NT2/D1 (cell line): Measurements from ENCODE around the gene NHERF2.

ENCODE experiments used
- SUZ12 ChIP-seq: IDR thresholded peaks from 2 replicates; pipeline ENCODE4 v1.6.1; 2011; ENCODE audit not compliant: insufficient read length, insufficient read depth; ENCODE audit errors: extremely low read depth
- ZNF274 ChIP-seq: IDR thresholded peaks from 2 replicates; pipeline ENCODE4 v1.6.1; 2011; ENCODE audit warnings: mild to moderate bottlenecking, low read depth, low read length

DNA sequence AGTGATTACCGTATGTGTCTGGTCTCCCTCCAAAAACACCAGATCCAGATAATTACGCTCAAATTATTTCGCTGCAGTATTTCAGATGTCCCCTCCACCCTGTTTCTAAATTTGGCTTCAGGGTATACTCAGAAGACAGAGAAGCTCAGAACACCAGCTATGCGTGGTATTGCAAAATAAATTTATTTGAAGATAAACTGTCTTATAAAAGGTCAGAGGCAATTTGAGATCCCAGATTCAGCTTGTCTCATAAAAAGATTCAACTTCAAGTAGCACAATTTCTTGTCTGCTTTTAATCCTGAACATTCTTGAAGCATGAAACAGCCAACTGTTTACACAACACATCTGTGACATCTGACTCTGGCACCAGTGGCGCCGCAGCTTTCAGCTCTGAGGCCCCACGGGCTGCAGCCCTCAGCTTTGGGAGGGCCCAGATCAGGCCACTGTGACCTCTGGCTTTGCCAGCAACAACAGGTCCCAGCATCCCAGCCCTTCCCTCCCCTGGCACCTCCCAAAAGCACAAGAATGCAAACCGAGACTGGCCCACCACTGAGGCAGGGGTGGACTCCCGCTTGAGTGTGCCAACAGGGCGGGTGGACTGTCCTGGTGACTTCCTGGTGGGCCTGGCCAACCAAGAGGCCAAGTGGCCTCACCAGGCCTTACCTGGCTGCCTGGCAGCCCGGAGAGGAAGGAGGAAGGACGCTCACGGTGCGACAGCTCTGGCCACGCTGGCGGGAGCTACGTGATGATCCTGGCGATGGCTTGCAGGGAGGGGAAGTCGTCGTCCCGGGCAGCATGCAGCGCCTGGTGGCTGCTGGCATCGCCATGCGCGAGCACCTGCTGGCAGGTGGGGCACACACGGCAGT lies 29.0 kb upstream of the NHERF2 start:
- TF ChIP-seq ZNF274: no peak
- no peak for TF ChIP-seq SUZ12
